SK-N-SH treated with all-trans-retinoic acid at 6 μM for 48 hours (cell line): ENCODE measurements around the gene PRR23E.

ENCODE experiments used
- BACH2 ChIP-seq: fragments of 250-450 bp; sonication (Bioruptor Pico); IDR thresholded peaks from 2 replicates; pipeline ENCODE4 v1.9.0; 2021; ENCODE audit warnings: mild to moderate bottlenecking, borderline replicate concordance
- CREB5 ChIP-seq: fragments of 250-450 bp; sonication (Bioruptor Pico); IDR thresholded peaks from 2 replicates; pipeline ENCODE4 v1.5.1; 2020; ENCODE audit warnings: low read depth, mild to moderate bottlenecking, moderate library complexity
- ISL1 ChIP-seq: fragments of 250-450 bp; sonication (Bioruptor Pico); IDR thresholded peaks from 2 replicates; pipeline ENCODE4 v2.1.2; 2022; ENCODE audit warnings: mild to moderate bottlenecking, moderate library complexity
- OSR1 ChIP-seq: fragments of 250-450 bp; sonication (Bioruptor Pico); IDR thresholded peaks from 2 replicates; pipeline ENCODE4 v1.8.0; 2022; ENCODE audit warnings: moderate library complexity, mild to moderate bottlenecking, inconsistent platforms
- POU6F1 ChIP-seq: fragments of 250-450 bp; sonication (Bioruptor Pico); IDR thresholded peaks from 2 replicates; pipeline ENCODE4 v1.8.0; 2021; ENCODE audit warnings: low read depth, mild to moderate bottlenecking, moderate library complexity, borderline replicate concordance
- RARB ChIP-seq: fragments of 250-450 bp; sonication (Bioruptor Pico); IDR thresholded peaks from 2 replicates; pipeline ENCODE4 v1.8.0; 2021; ENCODE audit warnings: mild to moderate bottlenecking, moderate library complexity
- TOX ChIP-seq: fragments of 250-450 bp; sonication (Bioruptor Pico); IDR thresholded peaks from 2 replicates; pipeline ENCODE4 v1.8.0; 2021; ENCODE audit warnings: mild to moderate bottlenecking, moderate library complexity, borderline replicate concordance
- TSHZ2 ChIP-seq: fragments of 250-450 bp; sonication (Bioruptor Pico); IDR thresholded peaks from 2 replicates; pipeline ENCODE4 v1.5.0; 2020; ENCODE audit warnings: mild to moderate bottlenecking, moderate library complexity
- ZFP30 ChIP-seq: fragments of 450-650 bp; formaldehyde crosslinking; IDR thresholded peaks from 2 replicates; pipeline ENCODE4 v1.5.0; 2022; ENCODE audit warnings: mild to moderate bottlenecking, moderate library complexity
- ZNF70 ChIP-seq: fragments of 450-650 bp; formaldehyde crosslinking; IDR thresholded peaks from 2 replicates; pipeline ENCODE4 v1.5.0; 2020; ENCODE audit warnings: mild to moderate bottlenecking, moderate library complexity

GRCh38 chr3:127157171-127157828 lies 35.6 kb upstream of the PRR23E start:
- TF ChIP-seq CREB5 (CRISPR knock-in tag) (no peak), BACH2 (no peak), ZNF70 (no peak), OSR1 (CRISPR knock-in tag) (no peak), POU6F1 (CRISPR knock-in tag) (no peak), TSHZ2 (CRISPR knock-in tag) (no peak), ISL1 (CRISPR knock-in tag) (no peak), ZFP30 (CRISPR knock-in tag) (no peak), TOX (no peak), RARB (CRISPR knock-in tag) (no peak)
